Measurements from ENCODE around the gene PMM2.

- TF ChIP-seq, protein P1, sequence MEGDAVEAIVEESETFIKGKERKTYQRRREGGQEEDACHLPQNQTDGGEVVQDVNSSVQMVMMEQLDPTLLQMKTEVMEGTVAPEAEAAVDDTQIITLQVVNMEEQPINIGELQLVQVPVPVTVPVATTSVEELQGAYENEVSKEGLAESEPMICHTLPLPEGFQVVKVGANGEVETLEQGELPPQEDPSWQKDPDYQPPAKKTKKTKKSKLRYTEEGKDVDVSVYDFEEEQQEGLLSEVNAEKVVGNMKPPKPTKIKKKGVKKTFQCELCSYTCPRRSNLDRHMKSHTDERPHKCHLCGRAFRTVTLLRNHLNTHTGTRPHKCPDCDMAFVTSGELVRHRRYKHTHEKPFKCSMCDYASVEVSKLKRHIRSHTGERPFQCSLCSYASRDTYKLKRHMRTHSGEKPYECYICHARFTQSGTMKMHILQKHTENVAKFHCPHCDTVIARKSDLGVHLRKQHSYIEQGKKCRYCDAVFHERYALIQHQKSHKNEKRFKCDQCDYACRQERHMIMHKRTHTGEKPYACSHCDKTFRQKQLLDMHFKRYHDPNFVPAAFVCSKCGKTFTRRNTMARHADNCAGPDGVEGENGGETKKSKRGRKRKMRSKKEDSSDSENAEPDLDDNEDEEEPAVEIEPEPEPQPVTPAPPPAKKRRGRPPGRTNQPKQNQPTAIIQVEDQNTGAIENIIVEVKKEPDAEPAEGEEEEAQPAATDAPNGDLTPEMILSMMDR (IDR thresholded peaks at IDR 0.05 in 4 of 5, conservative IDR thresholded peaks at IDR 0.05 in 1 of 5), result no peak
- no peak for TF ChIP-seq POLR2A (IDR thresholded peaks at IDR 0.05)
Measured at GRCh38 chr16:8826278-8826879, 28.7 kb downstream of the PMM2 start.

All from gastrocnemius medialis (tissue), 4 donors.